Measurements from ENCODE around the gene AGBL5. TPM values are rescaled to one million over a fixed set of nuclear protein-coding genes. Genes with fewer than 3 reads are reported as not detected.

AGBL5 gene
- total and polyA plus RNA-seq, 8 donors, result 12.0 to 54.5 (median 50.2) TPM

DNA sequence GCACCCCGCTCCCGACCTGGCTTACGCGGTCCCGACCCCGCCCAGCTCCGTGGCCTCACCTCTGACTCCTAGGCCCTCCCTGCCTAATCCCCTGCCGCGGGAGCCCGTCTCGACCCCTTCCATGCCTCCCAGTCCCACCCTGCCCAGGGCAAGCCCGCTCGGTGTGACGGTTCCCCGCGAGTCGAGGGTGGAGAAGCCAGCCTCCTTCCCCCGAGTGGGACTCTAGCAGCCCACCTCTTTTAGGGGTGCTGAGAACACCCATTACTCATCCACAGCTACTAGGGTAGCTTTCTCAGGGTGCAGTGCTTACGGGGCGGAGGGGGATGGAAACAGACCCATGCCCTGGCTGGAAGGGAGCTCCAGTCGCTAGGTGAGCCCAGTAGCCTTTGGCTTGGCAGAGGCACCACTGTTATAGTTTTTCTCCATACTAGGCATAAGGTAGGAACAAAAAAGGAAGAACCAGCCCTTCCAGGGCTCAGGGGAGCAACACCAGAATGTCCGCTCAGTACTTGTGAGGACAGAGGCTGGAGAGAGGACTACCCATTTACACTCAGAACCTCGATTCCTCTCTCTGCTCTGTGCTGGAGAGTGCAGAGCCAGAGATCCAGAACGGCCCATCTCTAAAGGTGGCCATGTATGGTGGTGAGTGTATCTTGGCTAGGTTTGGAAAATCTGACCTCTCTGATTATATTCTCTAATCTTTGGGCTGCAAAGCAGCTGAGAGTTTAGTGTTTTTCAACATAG, 606 bp downstream of the AGBL5 start:
- peaks cover 6 to 18% of the 10 kb centered on the region in 2 donors for H3K4me1 ChIP-seq
- no peak for ATAC-seq
- TF ChIP-seq, protein P1, sequence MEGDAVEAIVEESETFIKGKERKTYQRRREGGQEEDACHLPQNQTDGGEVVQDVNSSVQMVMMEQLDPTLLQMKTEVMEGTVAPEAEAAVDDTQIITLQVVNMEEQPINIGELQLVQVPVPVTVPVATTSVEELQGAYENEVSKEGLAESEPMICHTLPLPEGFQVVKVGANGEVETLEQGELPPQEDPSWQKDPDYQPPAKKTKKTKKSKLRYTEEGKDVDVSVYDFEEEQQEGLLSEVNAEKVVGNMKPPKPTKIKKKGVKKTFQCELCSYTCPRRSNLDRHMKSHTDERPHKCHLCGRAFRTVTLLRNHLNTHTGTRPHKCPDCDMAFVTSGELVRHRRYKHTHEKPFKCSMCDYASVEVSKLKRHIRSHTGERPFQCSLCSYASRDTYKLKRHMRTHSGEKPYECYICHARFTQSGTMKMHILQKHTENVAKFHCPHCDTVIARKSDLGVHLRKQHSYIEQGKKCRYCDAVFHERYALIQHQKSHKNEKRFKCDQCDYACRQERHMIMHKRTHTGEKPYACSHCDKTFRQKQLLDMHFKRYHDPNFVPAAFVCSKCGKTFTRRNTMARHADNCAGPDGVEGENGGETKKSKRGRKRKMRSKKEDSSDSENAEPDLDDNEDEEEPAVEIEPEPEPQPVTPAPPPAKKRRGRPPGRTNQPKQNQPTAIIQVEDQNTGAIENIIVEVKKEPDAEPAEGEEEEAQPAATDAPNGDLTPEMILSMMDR (IDR thresholded peaks at IDR 0.05), result no peak

DNA sequence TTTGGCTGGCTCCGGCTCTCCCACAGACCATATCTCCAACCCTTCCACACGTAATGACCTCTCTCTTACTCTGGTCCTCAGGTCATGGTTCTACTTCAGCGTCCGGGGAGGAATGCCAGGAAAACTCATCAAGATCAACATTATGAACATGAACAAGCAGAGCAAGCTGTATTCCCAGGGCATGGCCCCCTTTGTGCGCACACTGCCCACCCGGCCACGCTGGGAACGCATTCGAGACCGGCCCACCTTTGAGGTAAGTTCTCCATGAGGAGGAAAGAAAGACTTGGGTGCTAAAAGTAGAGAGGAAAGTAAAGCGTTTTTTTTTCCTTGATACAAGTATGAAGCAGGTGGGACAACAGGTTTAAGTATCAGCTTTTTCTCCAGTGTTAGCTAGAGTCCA, 1.9 kb downstream of the AGBL5 start:
- intact Hi-C loops (cut with DNase I), result no loop called here
- Histone ChIP-seq H3K4me1 (peaks cover 6 to 18% of the 10 kb centered on the region in 2 donors), H3K27ac (no peak overlapping the region), H3K36me3 (peaks cover 0 to 37% of the 10 kb centered on the region in 2 donors), H3K27me3 (no peaks in the 10 kb centered on the region), H3K4me3 (no peak overlapping the region), H3K9me3 (no peaks in the 10 kb centered on the region)
- ATAC-seq (no peak), DNase-seq (no peak)
- TF ChIP-seq, protein P1 (IDR thresholded peaks at IDR 0.05), result no peak

More for the DNA sequence above, 606 bp downstream of the AGBL5 start:
- intact Hi-C loops (cut with DNase I), result no loop called here
- DNase-seq, result peak in 2 of 4 donors; percentile 58 to 89
- Histone ChIP-seq H3K4me3 (peak overlapping the region; percentile 77 to 91), H3K9me3 (no peaks in the 10 kb centered on the region), H3K36me3 (peaks cover 0 to 27% of the 10 kb centered on the region in 2 donors), H3K27ac (peak overlapping the region; percentile 83 to 92), H3K27me3 (no peaks in the 10 kb centered on the region)

DNA sequence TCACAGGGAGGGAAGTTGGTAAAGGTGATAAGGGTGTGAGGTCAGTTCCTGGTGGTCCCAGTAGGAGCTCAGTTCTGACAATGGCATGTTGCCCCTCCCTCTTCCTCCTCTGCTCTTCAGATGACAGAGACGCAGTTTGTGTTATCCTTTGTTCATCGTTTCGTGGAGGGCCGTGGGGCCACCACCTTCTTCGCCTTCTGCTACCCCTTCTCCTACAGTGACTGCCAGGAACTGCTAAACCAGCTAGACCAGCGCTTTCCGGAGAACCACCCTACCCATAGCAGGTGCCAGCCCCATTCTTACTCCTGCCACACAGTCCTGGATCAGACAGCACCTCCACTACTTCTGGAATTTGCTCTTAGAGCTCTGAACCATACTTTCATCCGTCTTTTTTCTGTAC, 2.3 kb downstream of the AGBL5 start:
- ATAC-seq (no peak), DNase-seq (no peak)
- H3K27ac ChIP-seq, result no peak overlapping the region
- peaks cover 0 to 38% of the 10 kb centered on the region in 2 donors for H3K36me3 ChIP-seq
- H3K4me3 ChIP-seq, result no peak overlapping the region
- no peaks in the 10 kb centered on the region for H3K27me3 ChIP-seq
- H3K9me3 ChIP-seq, result no peaks in the 10 kb centered on the region
- TF ChIP-seq, protein P1 (IDR thresholded peaks at IDR 0.05), result no peak
- intact Hi-C loops (cut with DNase I), result no loop called here
- H3K4me1 ChIP-seq, result peaks cover 6 to 18% of the 10 kb centered on the region in 2 donors

DNA sequence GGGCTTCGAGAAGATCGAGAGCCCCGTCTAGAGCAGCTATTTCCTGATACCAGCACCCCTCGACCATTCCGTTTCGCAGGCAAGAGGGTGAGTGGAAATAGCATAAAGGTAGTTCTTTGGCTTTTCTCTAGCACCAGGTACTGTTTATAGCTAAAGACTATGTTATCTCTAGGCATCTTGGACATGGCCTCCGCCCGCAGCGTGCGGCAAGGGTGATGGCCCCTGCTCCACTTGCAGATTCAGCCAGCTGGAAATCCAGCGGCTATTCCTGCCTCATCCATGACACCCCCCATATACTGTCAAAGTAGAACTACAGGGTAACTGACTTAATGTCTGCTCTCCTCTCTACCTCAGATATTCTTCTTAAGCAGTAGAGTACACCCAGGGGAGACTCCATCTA, 3.3 kb downstream of the AGBL5 start:
- TF ChIP-seq, protein P1 (IDR thresholded peaks at IDR 0.05), result no peak
- Histone ChIP-seq H3K4me1 (peaks cover 1 to 13% of the 10 kb centered on the region in 2 donors), H3K36me3 (peaks cover 0 to 47% of the 10 kb centered on the region in 2 donors), H3K4me3 (no peak overlapping the region), H3K9me3 (no peaks in the 10 kb centered on the region), H3K27me3 (no peaks in the 10 kb centered on the region), H3K27ac (no peak overlapping the region)
- DNase-seq, result no peak
- no peak for ATAC-seq
- intact Hi-C loops (cut with DNase I), result no loop called here

DNA sequence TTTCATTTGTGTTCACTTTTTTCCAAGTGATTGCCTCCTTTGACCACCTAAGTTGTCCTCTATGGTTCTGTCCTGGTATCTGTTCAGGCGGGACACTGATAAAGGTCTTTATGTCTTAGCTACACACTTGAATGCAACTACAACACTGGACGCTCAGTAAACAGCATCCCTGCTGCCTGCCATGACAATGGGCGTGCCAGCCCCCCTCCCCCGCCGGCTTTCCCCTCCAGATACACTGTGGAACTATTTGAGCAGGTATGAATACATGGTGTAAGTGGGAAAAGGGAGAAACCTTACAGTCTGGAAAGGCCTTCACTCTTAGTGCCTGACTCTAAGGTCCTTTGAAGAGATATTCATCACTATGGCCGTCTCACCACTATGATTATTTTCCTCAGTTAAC, 5.7 kb downstream of the AGBL5 start:
- no peak overlapping the region for H3K27ac ChIP-seq
- intact Hi-C loops (cut with DNase I), result no loop called here

More for the DNA sequence above, 5.7 kb downstream of the AGBL5 start:
- H3K4me1 ChIP-seq, result peaks cover 0 to 6% of the 10 kb centered on the region in 2 donors
- no peak for DNase-seq
- H3K9me3 ChIP-seq, result no peaks in the 10 kb centered on the region
- H3K4me3 ChIP-seq, result no peak overlapping the region
- TF ChIP-seq, protein P1 (IDR thresholded peaks at IDR 0.05), result no peak
- H3K36me3 ChIP-seq, result peaks cover 0 to 54% of the 10 kb centered on the region in 2 donors
- no peak for ATAC-seq
- H3K27me3 ChIP-seq, result no peaks in the 10 kb centered on the region
